ENCODE results near the gene DMKN.
A peak's percentile ranks its signal among the peaks of the same experiment; 100 is the strongest.

The DMKN gene

GRCh38 chr19:35559281-35559659 is 45.8 kb upstream of the DMKN start:
- no peak for TF ChIP-seq CTCF (IDR thresholded peaks at IDR 0.05; ENCODE audit: low read depth, low read length, missing control alignments)
- DNase-seq (ENCODE audit: low read depth), result no peak

GRCh38 chr19:35558400-35559280 is 45.2 kb upstream of the DMKN start:
- H3K4me3 ChIP-seq (ENCODE audit: low read depth, low read length), result no peak overlapping the region
- DNase-seq (ENCODE audit: low read depth), result no peak
- no peak for TF ChIP-seq CTCF (IDR thresholded peaks at IDR 0.05; ENCODE audit: low read depth, low read length, missing control alignments)

More at GRCh38 chr19:35559281-35559659, 45.8 kb upstream of the DMKN start:
- no peak overlapping the region for H3K4me3 ChIP-seq (ENCODE audit: low read depth, low read length)

GRCh38 chr19:35557539-35558399 is 44.3 kb upstream of the DMKN start:
- no peak for TF ChIP-seq CTCF (IDR thresholded peaks at IDR 0.05; ENCODE audit: low read depth, low read length, missing control alignments)
- no peak for DNase-seq (ENCODE audit: low read depth)
- peak overlapping the region; percentile 24; the same call in 1 of the 2 replicates for H3K4me3 ChIP-seq (ENCODE audit: low read depth, low read length)

GRCh38 chr19:35556846-35557538 is 43.5 kb upstream of the DMKN start:
- no peak overlapping the region for H3K4me3 ChIP-seq (ENCODE audit: low read depth, low read length)
- no peak for TF ChIP-seq CTCF (IDR thresholded peaks at IDR 0.05; ENCODE audit: low read depth, low read length, missing control alignments)
- no peak for DNase-seq (ENCODE audit: low read depth)

- no peak for TF ChIP-seq CTCF (IDR thresholded peaks at IDR 0.05; ENCODE audit: low read depth, low read length, missing control alignments)
- DNase-seq (ENCODE audit: low read depth), result no peak
- no peak overlapping the region for H3K4me3 ChIP-seq (ENCODE audit: low read depth, low read length)
Measured at GRCh38 chr19:35556025-35556590, 42.7 kb upstream of the DMKN start.

- H3K4me3 ChIP-seq (ENCODE audit: low read depth, low read length), result no peak overlapping the region
- DNase-seq (ENCODE audit: low read depth), result no peak
- TF ChIP-seq CTCF (IDR thresholded peaks at IDR 0.05; ENCODE audit: low read depth, low read length, missing control alignments), result peak; percentile 41
Measured at GRCh38 chr19:35555301-35556005, 42.0 kb upstream of the DMKN start.

All from GM12864 (cell line).